ENCODE measurements around the gene CEP120. TPM values are rescaled to one million over a fixed set of nuclear protein-coding genes. Genes with fewer than 3 reads are reported as not detected.
"Not testable (repeated sequence)": the region's sequence is repeated elsewhere in the genome, so short reads cannot be mapped to it uniquely, and the experiment has no call there.

CEP120 gene
- total RNA-seq, 1 donor from 2014 or later: 11.6 TPM

GRCh38 chr5:123391009-123391408 is 32.2 kb downstream of the CEP120 start:
- no peak for DNase-seq (ENCODE audit: low spot score)
- ATAC-seq: peak; percentile 70

- ATAC-seq (peak; percentile 43), DNase-seq (ENCODE audit: low spot score) (no peak)
Measured at GRCh38 chr5:123389794-123390193, 33.4 kb downstream of the CEP120 start.

GRCh38 chr5:123387313-123387712 is 35.9 kb downstream of the CEP120 start:
- DNase-seq (ENCODE audit: low spot score) (no peak), ATAC-seq (no peak)

- DNase-seq (ENCODE audit: low spot score) (peak; percentile 46), ATAC-seq (peak; percentile 93)
Measured at GRCh38 chr5:123382252-123382651, 41.0 kb downstream of the CEP120 start.

DNA sequence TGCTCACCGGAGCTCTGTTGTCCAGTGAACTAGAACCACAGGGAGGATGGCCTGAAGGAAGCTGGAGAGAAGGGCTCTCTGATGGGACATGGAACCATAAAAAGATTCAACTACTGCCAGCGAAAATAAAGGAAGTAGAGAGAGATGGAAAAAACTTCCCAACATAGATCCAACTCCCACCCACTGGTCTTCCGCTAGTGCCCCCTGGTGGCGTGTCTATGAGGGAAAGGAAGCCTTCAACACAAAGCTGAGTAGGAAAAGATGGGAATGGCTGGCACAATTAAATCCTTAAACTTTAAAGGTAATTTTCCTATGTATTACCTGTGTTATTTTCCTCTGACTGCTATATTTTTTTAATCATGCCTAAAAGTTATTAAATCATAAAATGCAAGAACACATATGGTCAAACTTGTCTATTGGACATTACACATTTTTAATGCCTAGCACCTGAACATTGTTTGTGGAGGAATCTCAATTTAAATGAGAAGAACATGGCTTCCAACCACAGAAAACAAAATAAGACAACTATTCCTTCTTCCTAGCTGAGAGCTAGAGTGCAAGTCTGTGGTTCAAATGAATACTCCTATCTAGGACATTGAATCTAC is 51.5 kb downstream of the CEP120 start:
- no peak for DNase-seq (ENCODE audit: low spot score)
- peak; percentile 48 for ATAC-seq

GRCh38 chr5:123369371-123369968 is 53.7 kb downstream of the CEP120 start:
- DNase-seq (ENCODE audit: low spot score): no peak
- no peak for ATAC-seq

DNA sequence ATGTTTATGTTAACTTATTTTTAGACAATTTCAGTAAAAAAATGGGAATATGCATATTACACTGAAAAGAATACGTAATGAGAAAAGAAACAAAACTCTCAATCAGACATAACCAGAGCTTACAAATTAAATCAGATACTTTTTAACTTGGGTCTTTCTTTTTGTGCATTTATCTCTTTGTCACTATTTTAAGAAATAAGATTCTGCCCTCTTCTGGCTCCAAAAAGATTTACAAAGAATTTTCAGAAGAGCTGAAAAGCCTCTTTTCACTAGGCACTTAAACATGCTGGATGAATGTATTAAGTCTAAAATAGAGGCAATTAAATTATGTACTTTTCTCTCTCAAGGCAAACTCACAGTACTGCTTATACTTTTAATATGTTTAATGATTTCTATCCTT is 55.5 kb downstream of the CEP120 start:
- DNase-seq (ENCODE audit: low spot score) (no peak), ATAC-seq (peak; percentile 34)

- DNase-seq (ENCODE audit: low spot score) (no peak), ATAC-seq (no peak)
Measured at GRCh38 chr5:123365156-123365555, 58.0 kb downstream of the CEP120 start.

DNA sequence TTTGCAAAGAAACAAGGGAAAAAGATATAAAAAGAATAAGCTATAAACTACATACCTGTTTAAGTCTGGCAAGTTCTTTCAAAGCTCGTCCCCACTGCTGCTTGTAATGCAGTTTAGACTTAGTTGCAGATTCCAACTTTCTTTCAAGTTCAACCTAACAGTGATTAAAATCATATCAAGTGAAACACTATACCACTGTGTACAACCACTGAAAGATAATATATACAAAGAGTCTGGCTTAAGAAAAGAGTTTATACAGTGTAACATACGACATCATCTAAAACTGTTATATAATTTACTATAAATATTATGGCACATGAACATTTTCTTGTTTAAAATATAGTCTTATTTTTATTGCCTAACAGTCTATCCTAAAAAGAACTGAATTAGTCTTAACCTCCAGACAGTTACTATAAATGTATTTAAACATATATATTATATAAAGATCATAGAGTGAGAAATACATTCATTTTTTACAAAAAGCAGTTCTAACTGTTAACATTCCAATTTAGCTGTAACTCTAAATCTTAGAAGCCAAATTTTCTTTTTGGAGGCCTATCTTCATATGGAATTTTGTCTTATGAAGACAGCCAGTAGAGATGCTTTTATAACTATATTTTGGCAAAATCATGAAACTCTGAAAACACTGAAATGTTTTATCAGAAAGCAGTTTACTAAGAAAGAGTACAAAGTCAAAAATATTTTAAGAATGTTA is 58.6 kb downstream of the CEP120 start:
- no peak for ATAC-seq
- no peak for DNase-seq (ENCODE audit: low spot score)

GRCh38 chr5:123360910-123361309 is 62.3 kb downstream of the CEP120 start:
- DNase-seq (ENCODE audit: low spot score) (no peak), ATAC-seq (no peak)

DNA sequence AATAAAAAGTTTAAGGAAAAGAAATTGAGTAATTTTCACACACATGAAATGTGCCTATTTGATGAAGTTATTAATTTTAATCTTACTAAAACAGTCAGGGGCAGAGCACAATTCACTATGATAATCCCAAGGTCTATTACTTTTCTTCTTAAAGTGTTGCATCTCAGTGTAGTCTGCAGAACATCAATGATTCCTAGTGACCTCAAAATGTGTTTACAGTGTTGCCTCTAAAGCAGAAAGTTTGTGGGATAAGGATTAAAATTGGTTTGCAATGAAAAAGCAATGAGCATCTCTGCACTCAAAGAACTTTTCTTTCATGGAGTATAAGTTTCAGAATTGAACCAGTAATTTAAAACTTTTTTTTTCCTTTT is 63.0 kb downstream of the CEP120 start:
- ATAC-seq (peak; percentile 67), DNase-seq (ENCODE audit: low spot score) (no peak)

DNA sequence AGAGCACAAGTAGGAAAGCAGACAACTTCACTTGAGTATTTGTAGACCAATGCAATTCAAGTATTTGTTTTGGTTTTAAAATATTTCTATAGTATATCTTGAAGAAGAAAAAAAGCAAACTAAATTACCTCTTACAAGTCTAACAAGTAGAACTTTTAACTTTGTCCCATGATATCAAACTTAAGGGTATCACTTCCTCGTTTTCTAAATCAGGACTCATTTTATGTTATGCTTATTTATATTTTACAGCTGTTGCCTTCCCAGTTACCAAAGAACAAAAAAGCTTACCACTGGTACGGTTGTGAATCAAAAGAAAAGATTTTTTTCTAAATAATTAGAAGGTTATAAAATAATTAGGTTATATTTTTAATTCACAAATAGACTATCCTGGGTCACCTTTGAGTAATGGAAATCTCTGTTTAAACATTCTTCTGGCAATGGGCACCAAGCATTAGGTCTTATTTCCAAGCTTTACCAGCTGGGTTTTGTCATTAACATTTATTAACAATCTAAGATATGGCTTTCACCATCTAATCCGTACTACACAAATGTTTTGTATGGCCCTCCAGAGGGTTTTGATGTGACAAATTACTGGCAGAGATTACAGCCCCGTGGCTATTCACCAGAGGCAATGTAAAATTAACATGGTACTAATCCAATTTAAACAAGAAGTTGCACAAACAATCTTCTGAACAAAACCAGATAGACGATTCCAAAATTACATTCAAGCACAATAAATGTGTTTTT is 63.6 kb downstream of the CEP120 start:
- peak; percentile 89 for ATAC-seq
- no peak for DNase-seq (ENCODE audit: low spot score)

DNA sequence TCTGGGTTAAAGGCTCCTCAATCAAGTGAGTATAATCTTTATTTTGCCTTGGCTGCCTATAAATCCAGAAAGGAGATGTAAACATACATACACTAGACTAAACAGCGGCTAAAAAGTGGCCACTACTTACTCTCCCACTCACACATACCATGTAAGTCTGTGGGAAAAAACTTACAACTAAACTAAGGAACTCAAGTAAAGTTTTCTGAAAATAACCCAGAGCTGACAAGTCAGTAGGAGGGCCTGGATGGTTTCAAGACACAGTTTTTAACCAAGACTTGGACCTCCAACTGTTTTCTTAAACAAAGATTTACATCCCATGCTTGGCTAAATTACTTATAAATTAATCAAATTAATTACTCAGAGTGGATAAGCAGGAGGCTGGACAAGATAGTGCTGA is 64.5 kb downstream of the CEP120 start:
- ATAC-seq (no peak), DNase-seq (ENCODE audit: low spot score) (no peak)

DNA sequence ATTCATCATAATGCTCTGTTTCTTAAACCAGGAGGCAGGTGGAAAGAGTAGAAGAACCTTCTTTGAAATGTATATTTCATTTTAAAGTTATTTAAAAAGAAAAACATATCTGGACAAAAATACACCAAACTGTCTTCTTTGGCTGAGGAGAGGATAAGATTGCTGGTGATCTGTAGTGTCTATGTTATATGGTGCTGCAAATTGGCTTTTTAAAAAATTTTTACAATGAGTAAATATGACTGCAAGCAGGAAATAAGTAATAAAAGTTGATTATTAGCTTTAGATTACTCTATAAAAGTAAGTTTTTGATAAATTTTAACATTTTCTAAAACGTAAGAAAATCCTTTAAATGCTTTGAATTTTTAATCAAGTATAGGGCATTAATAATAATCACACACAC is 64.9 kb downstream of the CEP120 start:
- DNase-seq (ENCODE audit: low spot score): no peak
- no peak for ATAC-seq

DNA sequence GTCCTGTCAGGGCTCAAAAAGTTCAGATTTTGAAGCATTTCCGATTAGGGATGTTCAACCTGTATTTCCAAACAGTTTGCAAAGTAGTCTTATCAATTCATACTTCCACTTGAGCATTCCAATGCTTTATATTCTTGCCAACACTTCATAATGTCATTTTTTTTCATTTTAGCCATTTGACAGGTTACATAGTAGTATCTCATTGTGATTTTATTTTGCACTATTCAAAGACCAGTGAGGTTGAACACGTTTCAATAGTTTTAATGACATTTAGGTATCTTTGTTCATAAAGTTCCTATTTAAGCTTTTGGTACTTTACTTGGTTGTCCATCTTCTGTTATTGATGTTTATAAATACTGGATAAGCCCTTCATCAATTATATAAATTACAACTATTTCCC is 71.4 kb downstream of the CEP120 start:
- no peak for ATAC-seq
- no peak for DNase-seq (ENCODE audit: low spot score)

GRCh38 chr5:123351240-123351639 is 72.0 kb downstream of the CEP120 start:
- no peak for ATAC-seq
- no peak for DNase-seq (ENCODE audit: low spot score)

DNA sequence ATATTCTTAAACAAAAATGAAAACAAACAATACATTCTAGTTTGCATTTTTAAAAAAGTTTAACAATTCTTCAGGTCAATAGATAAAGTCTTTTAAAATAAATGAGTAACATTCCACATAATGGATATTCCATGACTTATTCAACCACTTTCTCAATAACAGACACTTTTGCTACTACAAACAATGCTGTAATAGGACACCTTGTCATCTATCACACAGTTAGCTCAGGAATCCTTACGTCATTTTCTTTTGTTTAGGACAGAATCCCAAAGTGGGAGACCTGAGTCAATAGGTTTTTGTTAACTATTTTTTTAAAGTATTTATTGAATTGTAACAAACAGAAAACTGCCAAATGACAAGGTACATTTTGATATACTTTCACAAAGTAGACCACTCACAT is 72.5 kb downstream of the CEP120 start:
- DNase-seq (ENCODE audit: low spot score) (no peak), ATAC-seq (no peak)

DNA sequence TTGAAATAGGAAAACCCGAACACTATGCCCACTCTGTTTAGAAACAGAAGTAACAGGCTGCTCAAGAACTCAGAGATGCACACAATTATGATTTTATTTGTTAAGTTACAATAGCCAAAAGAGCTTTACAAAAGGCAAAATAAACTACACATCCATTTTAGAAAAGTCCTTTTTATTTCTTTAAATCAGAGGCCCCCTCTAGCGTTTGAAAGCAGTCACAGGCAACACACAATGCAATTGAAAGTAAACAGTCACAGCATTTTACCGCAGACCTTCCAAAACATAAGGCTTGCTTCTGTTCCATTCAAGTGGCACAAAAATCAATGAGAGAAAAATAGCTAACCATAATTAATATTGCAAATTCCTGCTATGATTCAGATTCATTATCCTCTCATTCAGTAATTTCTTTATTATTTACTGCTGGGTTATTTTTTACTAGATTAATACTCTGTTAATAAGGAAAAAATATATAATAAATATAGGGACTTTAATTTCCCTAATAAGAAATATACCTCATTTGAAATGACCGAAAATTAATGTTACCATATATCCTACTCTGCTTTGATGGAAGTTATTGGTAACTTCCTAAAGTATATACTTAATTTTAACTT is 78.3 kb downstream of the CEP120 start:
- ATAC-seq (peak; percentile 76), DNase-seq (ENCODE audit: low spot score) (no peak)

GRCh38 chr5:123340928-123341327 is 82.3 kb downstream of the CEP120 start:
- ATAC-seq (no peak), DNase-seq (ENCODE audit: low spot score) (no peak)

GRCh38 chr5:123308377-123308776 is 114.8 kb downstream of the CEP120 start:
- not testable (repeated sequence) for DNase-seq (ENCODE audit: low spot score); ATAC-seq

DNA sequence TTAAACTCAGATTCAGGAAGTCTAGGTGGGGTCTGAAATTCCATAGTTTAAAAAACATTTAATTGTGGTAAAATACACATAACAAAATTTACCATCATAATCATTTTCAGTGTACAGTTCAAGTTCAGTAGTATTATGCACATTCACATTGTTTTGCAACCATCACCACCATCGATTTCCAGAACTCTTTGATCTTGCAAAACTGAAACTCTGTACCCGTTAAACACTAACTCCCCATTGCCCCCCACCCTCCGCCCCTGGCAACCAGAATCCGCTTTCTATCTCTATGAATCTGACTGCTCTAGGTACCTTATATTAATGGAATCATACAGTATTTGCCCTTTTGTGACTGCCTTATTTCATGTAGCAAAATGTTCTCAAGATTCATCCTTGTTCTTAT is 117.5 kb downstream of the CEP120 start:
- no peak for ATAC-seq
- no peak for DNase-seq (ENCODE audit: low spot score)

Measured in left lobe of liver (tissue), 2 donors.